B cell (primary cell): ENCODE measurements around the gene PPP2CA. TPM values are rescaled to one million over a fixed set of nuclear protein-coding genes. Genes with fewer than 3 reads are reported as not detected.

Experiments
- ATAC-seq: fragments of 200-7000 bp; cut with Tn5 transposase; one replicate; pipeline ENCODE4 v1.10.0; 2021; ENCODE audit warnings: low read depth, mild to moderate bottlenecking, moderate number of reproducible peaks, moderate library complexity
- CTCF ChIA-PET: fragments of 350-600 bp; sonication (Branson Sonifier 250); formaldehyde crosslinking; loops from one replicate; lab custom pipeline; 2021; ENCODE audit warnings: antibody characterized with exemption, inconsistent platforms; lab: Charles Lee
- POLR2A ChIA-PET: fragments of 350-600 bp; sonication (Branson Sonifier 250); formaldehyde crosslinking; loops from one replicate; lab custom pipeline; 2021; ENCODE audit warnings: antibody characterized with exemption; lab: Charles Lee
- DNase-seq: peaks from one replicate; pipeline ENCODE4 v3.0.0; 2013
- H2AFZ ChIP-seq: 2 replicates; pipeline ENCODE4 v1.6.1; 2012; ENCODE audit warnings: mild to moderate bottlenecking, low read depth, low read length; ENCODE audit not compliant: insufficient read depth, poor library complexity, severe bottlenecking
- H3K27ac ChIP-seq, 2 donors: 1 replicate in 1 of 2; 2 replicates in 1 of 2; pipeline ENCODE4 v1.5.1; 2012 to 2013; ENCODE audit warnings: low read length in 2 of 2, mild to moderate bottlenecking in 2 of 2, moderate library complexity in 1 of 2
- H3K27me3 ChIP-seq, 4 experiments: fragments of 200-600 bp in 1 of 4; sonication (generic) in 1 of 4; replicated peaks in 1 of 4; 1 replicate in 2 of 4; 2 replicates in 2 of 4; pipeline versions ENCODE4 v1.6.1 to v1.7.0; 2013 to 2016; ENCODE audit warnings: low read length in 3 of 4, mild to moderate bottlenecking in 2 of 4, mixed read lengths in 1 of 4, moderate library complexity in 1 of 4; ENCODE audit not compliant: insufficient read depth in 4 of 4, control insufficient read depth in 3 of 4; ENCODE audit errors: control extremely low read depth in 1 of 4
- H3K36me3 ChIP-seq, 2 experiments: replicated peaks in 1 of 2; 1 replicate in 1 of 2; 2 replicates in 1 of 2; pipeline versions ENCODE4 v1.6.1 to v1.7.1; 2013; ENCODE audit warnings: low read length in 1 of 2; ENCODE audit not compliant: insufficient read depth in 2 of 2, control insufficient read depth in 1 of 2; ENCODE audit errors: control extremely low read depth in 1 of 2, extremely low read depth in 1 of 2
- H3K4me1 ChIP-seq, 2 donors: fragments of 200-600 bp in 1 of 2; sonication (generic) in 1 of 2; 1 replicate in 1 of 2; 2 replicates in 1 of 2; pipeline versions ENCODE4 v1.5.1 to v1.6.1; 2013 to 2017; ENCODE audit warnings: low read length in 2 of 2; ENCODE audit not compliant: control insufficient read depth in 2 of 2, insufficient read depth in 2 of 2
- H3K4me2 ChIP-seq: replicated peaks from 2 replicates; pipeline ENCODE3; 2012; ENCODE audit warnings: mild to moderate bottlenecking, low read depth, low read length; ENCODE audit not compliant: poor library complexity, severe bottlenecking
- H3K4me3 ChIP-seq, 5 experiments: fragments of 200-600 bp in 1 of 5; sonication (generic) in 1 of 5; 1 replicate in 3 of 5; 2 replicates in 2 of 5; pipeline versions ENCODE4 v1.5.1 to v1.7.0; 2011 to 2016; ENCODE audit warnings: low read length in 4 of 5, mild to moderate bottlenecking in 4 of 5, low read depth in 2 of 5, control low read depth in 1 of 5, moderate library complexity in 1 of 5; ENCODE audit not compliant: insufficient read depth in 1 of 5; ENCODE audit errors: control extremely low read depth in 1 of 5, extremely low read depth in 1 of 5
- H3K79me2 ChIP-seq: fragments of 200-600 bp; sonication (generic); one replicate; pipeline ENCODE4 v1.6.0; 2016; ENCODE audit warnings: low read length; ENCODE audit not compliant: control insufficient read depth, insufficient read depth
- H3K9ac ChIP-seq: fragments of 200-600 bp; sonication (generic); 2 replicates; pipeline ENCODE4 v1.6.1; 2017; ENCODE audit warnings: mild to moderate bottlenecking, low read length, moderate library complexity
- H3K9me3 ChIP-seq, 3 donors: one replicate each; pipeline versions ENCODE4 v1.6.1 to v1.7.1; 2013; ENCODE audit warnings: low read length in 2 of 3; ENCODE audit not compliant: control insufficient read depth in 2 of 3, insufficient read depth in 1 of 3; ENCODE audit errors: control extremely low read depth in 1 of 3
- H4K20me1 ChIP-seq: 2 replicates; pipeline ENCODE4 v1.6.0; 2012; ENCODE audit warnings: mild to moderate bottlenecking, low read length; ENCODE audit not compliant: insufficient read depth, control insufficient read depth, poor library complexity, severe bottlenecking
- H3K27ac Mint-ChIP-seq: one replicate; pipeline ENCODE4 v1.8.0; 2021; ENCODE audit warnings: mixed read lengths
- H3K27me3 Mint-ChIP-seq: one replicate; pipeline ENCODE4 v1.8.0; 2021; ENCODE audit warnings: mixed read lengths
- H3K4me1 Mint-ChIP-seq: one replicate; pipeline ENCODE4 v1.8.0; 2021; ENCODE audit warnings: mixed read lengths
- H3K4me3 Mint-ChIP-seq: one replicate; pipeline ENCODE4 v1.8.0; 2021; ENCODE audit warnings: mixed read lengths
- H3K9me3 Mint-ChIP-seq: one replicate; pipeline ENCODE4 v1.8.0; 2022; ENCODE audit warnings: mixed read lengths; ENCODE audit not compliant: insufficient read depth
- EZH2 ChIP-seq: IDR thresholded peaks from 2 replicates; pipeline ENCODE4 v1.6.1; 2012; ENCODE audit warnings: borderline replicate concordance, low read depth, mild to moderate bottlenecking, moderate library complexity, low read length; ENCODE audit not compliant: insufficient read depth, poor library complexity, severe bottlenecking
- WGBS: methylation state at CpG from one replicate; pipeline ENCODE4 v1.1.5; 2013; ENCODE audit warnings: missing lambda C conversion rate; ENCODE audit not compliant: insufficient coverage; 5-methylcytosine and 5-hydroxymethylcytosine counted together
- intact Hi-C: fragments of 100-400 bp; cut with micrococcal nuclease; formaldehyde crosslinking; loops from one replicate; pipeline ENCODE4 v1.10.0; 2022
- polyA plus RNA-seq: library from polyadenylated mRNA; depleted of rRNA; stranded (reverse); fragments of >200 nt; gene quantifications from 2 replicates; pipeline ENCODE4 v1.2.3, GENCODE V29; 2012
- total RNA-seq, 2 donors: library from RNA; stranded (reverse); fragments of 120-200 nt in 1 of 2; gene quantifications; 1 replicate in 1 of 2; 2 replicates in 1 of 2; pipeline versions ENCODE4 v1.2.3 to v1.2.4, GENCODE V29; 2013 to 2022
- TF ChIP-seq, protein P1 (sequence below): fragments of 200-600 bp; IDR thresholded peaks from one replicate; pipeline ENCODE4 v1.8.0; 2022; ENCODE audit warnings: antibody characterized with exemption, mild to moderate bottlenecking

Gene PPP2CA
- total and polyA plus RNA-seq, 2 donors (not counting 1 experiment from before 2014, with no cell fraction given), result 82.3 to 86.2 TPM

DNA sequence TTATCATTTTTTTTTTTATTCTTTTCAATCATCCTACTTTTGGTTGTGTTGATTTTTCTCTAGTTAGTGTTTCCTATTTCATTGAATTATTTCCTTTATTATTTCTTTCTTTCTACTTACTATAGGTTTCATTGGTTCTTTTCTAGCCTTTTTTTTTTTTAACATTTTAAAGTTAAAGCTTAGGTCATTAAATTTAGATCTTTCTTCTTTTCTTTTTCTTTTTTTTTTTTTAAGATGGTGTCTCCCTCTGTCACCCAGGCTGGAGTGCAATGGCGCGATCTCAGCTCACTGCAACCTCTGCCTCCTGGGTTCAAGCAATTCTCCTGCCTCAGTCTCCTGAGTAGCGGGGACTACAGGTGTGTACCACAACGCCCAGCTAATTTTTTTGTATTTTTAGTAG, 43.0 kb upstream of the PPP2CA start:
- Histone ChIP-seq H3K9me3 (peaks cover 3 to 20% (median 7%) of the 10 kb centered on the region in 3 donors), H3K9ac (no peak overlapping the region), H3K36me3 (no peaks in the 10 kb centered on the region), H3K4me1 (no peaks in the 10 kb centered on the region), H3K27me3 (peaks cover 0 to 3% (median 0%) of the 10 kb centered on the region in 4 experiments), H3K4me2 (no peak overlapping the region), H2AFZ (no peak overlapping the region), H4K20me1 (no peaks in the 10 kb centered on the region), H3K79me2 (no peaks in the 10 kb centered on the region), H3K27ac (no peak overlapping the region), H3K4me3 (no peak overlapping the region)
- TF ChIP-seq EZH2, result no peak
- TF ChIP-seq, protein P1, sequence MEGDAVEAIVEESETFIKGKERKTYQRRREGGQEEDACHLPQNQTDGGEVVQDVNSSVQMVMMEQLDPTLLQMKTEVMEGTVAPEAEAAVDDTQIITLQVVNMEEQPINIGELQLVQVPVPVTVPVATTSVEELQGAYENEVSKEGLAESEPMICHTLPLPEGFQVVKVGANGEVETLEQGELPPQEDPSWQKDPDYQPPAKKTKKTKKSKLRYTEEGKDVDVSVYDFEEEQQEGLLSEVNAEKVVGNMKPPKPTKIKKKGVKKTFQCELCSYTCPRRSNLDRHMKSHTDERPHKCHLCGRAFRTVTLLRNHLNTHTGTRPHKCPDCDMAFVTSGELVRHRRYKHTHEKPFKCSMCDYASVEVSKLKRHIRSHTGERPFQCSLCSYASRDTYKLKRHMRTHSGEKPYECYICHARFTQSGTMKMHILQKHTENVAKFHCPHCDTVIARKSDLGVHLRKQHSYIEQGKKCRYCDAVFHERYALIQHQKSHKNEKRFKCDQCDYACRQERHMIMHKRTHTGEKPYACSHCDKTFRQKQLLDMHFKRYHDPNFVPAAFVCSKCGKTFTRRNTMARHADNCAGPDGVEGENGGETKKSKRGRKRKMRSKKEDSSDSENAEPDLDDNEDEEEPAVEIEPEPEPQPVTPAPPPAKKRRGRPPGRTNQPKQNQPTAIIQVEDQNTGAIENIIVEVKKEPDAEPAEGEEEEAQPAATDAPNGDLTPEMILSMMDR, result no peak
- DNase-seq (no peak), ATAC-seq (no peak)
- intact Hi-C loops, result no loop called here
- H3K4me1 Mint-ChIP-seq, result no peaks in the 10 kb centered on the region
- ChIA-PET POLR2A (no interaction called here), CTCF (no interaction called here)
- WGBS, result 100% methylated on average over 3 of the region's 4 CpGs
- H3K9me3 Mint-ChIP-seq, result peaks cover 2% of the 10 kb centered on the region
- H3K4me3 Mint-ChIP-seq, result no peak overlapping the region
- no peak overlapping the region for H3K27ac Mint-ChIP-seq
- peaks cover 5% of the 10 kb centered on the region for H3K27me3 Mint-ChIP-seq

DNA sequence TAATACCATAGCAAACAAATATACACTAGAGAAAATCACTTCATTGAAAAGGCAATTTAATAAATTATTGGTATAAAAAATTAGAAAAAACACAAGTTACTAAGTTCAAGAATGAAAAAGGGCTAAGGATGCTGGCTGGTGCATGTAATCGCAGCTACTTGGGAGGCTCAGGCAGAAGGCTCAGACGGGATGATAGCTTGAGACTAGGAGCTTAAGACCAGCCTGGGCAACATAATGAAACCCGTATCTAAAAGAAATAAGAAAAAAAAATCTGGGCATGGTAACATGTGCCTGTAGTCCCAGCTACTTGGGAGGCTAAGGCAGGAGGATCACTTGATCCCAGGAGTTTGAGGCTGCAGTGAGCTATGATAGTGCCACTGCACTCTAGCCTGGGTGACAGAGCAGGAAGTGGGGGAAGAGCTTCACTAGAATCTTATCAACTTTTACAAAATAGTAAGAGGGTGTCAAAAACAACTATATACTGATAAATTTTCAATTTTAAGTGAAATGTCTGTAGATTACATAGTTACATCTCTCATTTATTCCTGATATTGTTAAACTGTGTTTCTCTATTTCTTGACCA, 42.2 kb upstream of the PPP2CA start:
- Histone ChIP-seq H3K79me2 (no peaks in the 10 kb centered on the region), H3K27ac (no peak overlapping the region), H3K9ac (no peak overlapping the region), H4K20me1 (no peaks in the 10 kb centered on the region), H3K4me1 (no peaks in the 10 kb centered on the region), H3K9me3 (peaks cover 3 to 26% (median 8%) of the 10 kb centered on the region in 3 donors), H2AFZ (no peak overlapping the region), H3K4me3 (no peak overlapping the region), H3K27me3 (peaks cover 0 to 3% (median 0%) of the 10 kb centered on the region in 4 experiments), H3K4me2 (no peak overlapping the region), H3K36me3 (no peaks in the 10 kb centered on the region)
- TF ChIP-seq, protein P1, result no peak
- no peak for TF ChIP-seq EZH2
- ChIA-PET POLR2A (no interaction called here), CTCF (no interaction called here)
- no peak for DNase-seq
- no peak overlapping the region for H3K4me3 Mint-ChIP-seq
- 100% methylated on average over 3 of the region's 3 CpGs for WGBS
- H3K4me1 Mint-ChIP-seq, result no peaks in the 10 kb centered on the region
- H3K9me3 Mint-ChIP-seq, result peaks cover 2% of the 10 kb centered on the region
- intact Hi-C loops, result no loop called here
- ATAC-seq, result no peak
- H3K27ac Mint-ChIP-seq, result no peak overlapping the region
- peaks cover 5% of the 10 kb centered on the region for H3K27me3 Mint-ChIP-seq
